ENCODE measurements around the gene GBGT1. TPM values are rescaled to one million over a fixed set of nuclear protein-coding genes. Genes with fewer than 3 reads are reported as not detected.

GBGT1 gene
- total and polyA plus RNA-seq, 2 of the 4 experiments (the other 2 are of a cell fraction): 1.8 to 3.2 TPM

DNA sequence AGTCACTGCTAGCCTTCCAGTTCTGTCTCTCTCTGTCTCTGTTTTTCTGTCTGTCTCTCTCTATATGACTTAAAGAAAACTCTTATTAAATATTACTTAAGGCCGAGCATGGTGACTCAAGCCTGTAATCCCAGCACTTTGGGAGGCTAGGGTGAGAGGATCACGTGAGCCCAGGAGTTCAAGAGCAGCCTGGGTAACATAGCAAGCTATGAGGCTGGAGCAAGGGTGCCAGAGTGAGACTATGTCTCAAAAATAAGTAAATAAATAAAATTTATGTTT, 1.7 kb upstream of the GBGT1 start:
- no peak overlapping the region for H4K5ac ChIP-seq (ENCODE audit: low read depth, low read length)
- H3K4me3 ChIP-seq (ENCODE audit: insufficient read depth, low read depth, low read length): no peak overlapping the region
- no peaks in the 10 kb centered on the region for H3K79me1 ChIP-seq (ENCODE audit: low read depth in 1 of 2, low read length in 2 of 2)
- no peak overlapping the region for H3K18ac ChIP-seq (ENCODE audit: low read depth, low read length)
- H2BK15ac ChIP-seq (ENCODE audit: low read depth, low read length): no peak overlapping the region
- H3K14ac ChIP-seq (replicated peaks; ENCODE audit: low read depth, low read length): no peak overlapping the region
- ATAC-seq (ENCODE audit: low read depth) (no peak), DNase-seq (no peak)
- intact Hi-C loops (cut with micrococcal nuclease) (no loop called here), dilution Hi-C loops (cut with HindIII; ENCODE audit: low sequenced_read_pairs, unreplicated experiment) (no loop called here), in situ Hi-C loops (cut with MboI; ENCODE audit: low sequenced_read_pairs) (no loop called here)
- TF ChIP-seq SMC3 (IDR thresholded peaks at IDR 0.05; ENCODE audit: low read depth, low read length): no peak
- TF ChIP-seq MAFK (IDR thresholded peaks at IDR 0.05; ENCODE audit: low read depth, low read length): no peak
- no peak for TF ChIP-seq RAD21 (IDR thresholded peaks at IDR 0.05; ENCODE audit: low read length)
- no peak for TF ChIP-seq CHD1 (IDR thresholded peaks at IDR 0.05; ENCODE audit: low read depth, low read length)
- no peak for TF ChIP-seq BHLHE40 (IDR thresholded peaks at IDR 0.05; ENCODE audit: low read depth, low read length)
- no peak for TF ChIP-seq MXI1 (IDR thresholded peaks at IDR 0.05; ENCODE audit: borderline replicate concordance, low read depth, low read length)
- no peak for TF ChIP-seq ELK1 (IDR thresholded peaks at IDR 0.05; ENCODE audit: borderline replicate concordance, low read depth, low read length)
- no peak for TF ChIP-seq CEBPB (IDR thresholded peaks at IDR 0.05; ENCODE audit: low read depth, low read length)
- TF ChIP-seq RCOR1 (IDR thresholded peaks at IDR 0.05; ENCODE audit: insufficient replicate concordance, low read length): no peak
- no peak for TF ChIP-seq FOS (IDR thresholded peaks at IDR 0.05; ENCODE audit: low read depth, low read length)
- TF ChIP-seq NFE2L2 (IDR thresholded peaks at IDR 0.05; ENCODE audit: low read depth, low read length): no peak
- TF ChIP-seq, protein P1, sequence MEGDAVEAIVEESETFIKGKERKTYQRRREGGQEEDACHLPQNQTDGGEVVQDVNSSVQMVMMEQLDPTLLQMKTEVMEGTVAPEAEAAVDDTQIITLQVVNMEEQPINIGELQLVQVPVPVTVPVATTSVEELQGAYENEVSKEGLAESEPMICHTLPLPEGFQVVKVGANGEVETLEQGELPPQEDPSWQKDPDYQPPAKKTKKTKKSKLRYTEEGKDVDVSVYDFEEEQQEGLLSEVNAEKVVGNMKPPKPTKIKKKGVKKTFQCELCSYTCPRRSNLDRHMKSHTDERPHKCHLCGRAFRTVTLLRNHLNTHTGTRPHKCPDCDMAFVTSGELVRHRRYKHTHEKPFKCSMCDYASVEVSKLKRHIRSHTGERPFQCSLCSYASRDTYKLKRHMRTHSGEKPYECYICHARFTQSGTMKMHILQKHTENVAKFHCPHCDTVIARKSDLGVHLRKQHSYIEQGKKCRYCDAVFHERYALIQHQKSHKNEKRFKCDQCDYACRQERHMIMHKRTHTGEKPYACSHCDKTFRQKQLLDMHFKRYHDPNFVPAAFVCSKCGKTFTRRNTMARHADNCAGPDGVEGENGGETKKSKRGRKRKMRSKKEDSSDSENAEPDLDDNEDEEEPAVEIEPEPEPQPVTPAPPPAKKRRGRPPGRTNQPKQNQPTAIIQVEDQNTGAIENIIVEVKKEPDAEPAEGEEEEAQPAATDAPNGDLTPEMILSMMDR (conservative IDR thresholded peaks at IDR 0.05; ENCODE audit: low read depth, low read length): no peak
- TF ChIP-seq POLR2A (IDR thresholded peaks at IDR 0.05; ENCODE audit: low read depth, low read length): no peak
- TF ChIP-seq RFX5 (IDR thresholded peaks at IDR 0.05; ENCODE audit: low read depth, low read length): no peak
- TF ChIP-seq USF2 (IDR thresholded peaks at IDR 0.05; ENCODE audit: low read depth, low read length): no peak
- TF ChIP-seq MAZ (IDR thresholded peaks at IDR 0.05; ENCODE audit: borderline replicate concordance, low read depth, low read length): no peak
- POLR2A ChIA-PET (ENCODE audit: unreplicated experiment): no interaction called here
- H4K20me1 ChIP-seq (ENCODE audit: insufficient read depth, low read length): no peaks in the 10 kb centered on the region
- H2AFZ ChIP-seq (replicated peaks; ENCODE audit: low read length, poor library complexity): no peak overlapping the region
- 0 out of 2 replicates have a peak, but pooled peaks cover 3% of the 10 kb centered on the region for H3K9me1 ChIP-seq (ENCODE audit: insufficient read depth, low read length)
- peaks cover 10% of the 10 kb centered on the region; the same call in 1 of the 2 replicates for H3K4me1 ChIP-seq (ENCODE audit: control insufficient read depth, insufficient read depth, low read length)
- H2BK20ac ChIP-seq (ENCODE audit: low read depth, low read length): no peak overlapping the region
- H4K8ac ChIP-seq (ENCODE audit: low read depth in 2 of 2, low read length in 2 of 2): no peak overlapping the region
- WGBS, 2 experiments (ENCODE audit: extremely low coverage in 2 of 2, insufficient read length in 1 of 2): no CpG with 5 or more reads among the region's 2 CpGs
- H3K9ac ChIP-seq (ENCODE audit: low read depth, low read length): no peak overlapping the region
- H2BK5ac ChIP-seq (ENCODE audit: low read depth, low read length, poor library complexity, severe bottlenecking): no peak overlapping the region
- CTCF ChIA-PET: no interaction called here
- H2BK120ac ChIP-seq (ENCODE audit: low read depth, low read length): no peak overlapping the region
- no peak overlapping the region for H2AK9ac ChIP-seq (replicated peaks; ENCODE audit: low read depth, low read length, poor library complexity)
- no peak overlapping the region for H3K4me2 ChIP-seq (ENCODE audit: low read depth, low read length)
- no peak overlapping the region for H3K56ac ChIP-seq (ENCODE audit: extremely low read depth, insufficient read depth, low read length)
- no peak overlapping the region for H3K4ac ChIP-seq (ENCODE audit: low read depth, low read length)
- no peaks in the 10 kb centered on the region for H3K9me3 ChIP-seq (ENCODE audit: control insufficient read depth, insufficient read depth, low read length)
- H3K27me3 ChIP-seq (ENCODE audit: control insufficient read depth, insufficient read depth, low read length): peaks cover 2% of the 10 kb centered on the region; the same call in 1 of the 2 replicates
- no peak overlapping the region for H4K91ac ChIP-seq (ENCODE audit: insufficient read depth, low read depth, low read length)
- H2AK5ac ChIP-seq (ENCODE audit: low read depth, low read length): no peak overlapping the region
- BruUV-seq (replicated peaks): no TSS peak
- no peaks in the 10 kb centered on the region for H3K36me3 ChIP-seq (ENCODE audit: control insufficient read depth, insufficient read depth, low read length)
- H3K27ac ChIP-seq (ENCODE audit: insufficient read depth, low read length): no peak overlapping the region
- no peak overlapping the region for H3K23ac ChIP-seq (ENCODE audit: low read depth, low read length)
